Measurements from ENCODE around the gene NABP1.
"Not testable (repeated sequence)": the region's sequence is repeated elsewhere in the genome, so short reads cannot be mapped to it uniquely, and the experiment has no call there.

Gene NABP1, protein sequence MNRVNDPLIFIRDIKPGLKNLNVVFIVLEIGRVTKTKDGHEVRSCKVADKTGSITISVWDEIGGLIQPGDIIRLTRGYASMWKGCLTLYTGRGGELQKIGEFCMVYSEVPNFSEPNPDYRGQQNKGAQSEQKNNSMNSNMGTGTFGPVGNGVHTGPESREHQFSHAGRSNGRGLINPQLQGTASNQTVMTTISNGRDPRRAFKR

DNA sequence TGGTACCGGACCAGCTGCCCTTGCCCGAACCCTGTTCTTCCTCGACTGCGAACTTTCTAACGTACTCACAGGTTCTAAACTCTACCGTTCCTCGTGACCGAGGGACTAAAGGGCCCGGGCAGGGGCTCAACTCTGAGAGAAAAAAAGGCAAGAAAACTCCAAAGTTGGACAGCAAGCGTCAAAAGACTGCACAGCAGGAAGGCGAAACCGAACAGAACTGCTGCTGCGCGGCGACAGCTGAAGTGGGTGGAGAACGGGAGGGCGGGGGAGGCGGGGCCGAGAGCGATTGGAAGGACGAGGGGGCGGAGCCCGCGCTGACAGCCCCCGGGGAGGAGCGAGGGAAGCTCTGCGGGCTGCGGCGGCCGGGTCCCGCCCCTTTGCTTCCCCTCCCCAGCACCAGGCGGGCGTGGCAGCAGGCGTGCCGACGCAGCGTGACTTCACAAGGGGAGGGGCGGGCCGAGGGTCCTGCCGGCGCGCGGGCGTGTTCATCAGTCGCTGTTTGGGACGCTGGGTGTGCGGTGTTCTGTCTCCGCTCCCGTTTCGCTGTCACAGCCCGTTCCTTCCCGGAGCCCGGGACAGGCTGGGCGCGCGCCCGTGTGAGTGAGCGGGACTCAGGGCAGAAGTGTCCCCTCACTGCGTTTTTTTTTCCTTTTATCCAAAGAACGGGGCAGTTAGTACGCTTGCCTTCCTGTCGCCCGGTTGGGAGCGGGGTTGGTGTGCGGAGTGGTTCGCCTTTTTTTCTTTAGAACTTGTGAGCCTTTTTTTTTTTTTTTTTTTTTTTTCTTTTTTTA is at the start of gene NABP1:
Gene NABP1 (plus strand): TSS at position 491 of the 791 bp plus-strand sequence. CDS start 479 bp downstream, outside the sequence.
- peak; percentile 99 for DNase-seq

DNA sequence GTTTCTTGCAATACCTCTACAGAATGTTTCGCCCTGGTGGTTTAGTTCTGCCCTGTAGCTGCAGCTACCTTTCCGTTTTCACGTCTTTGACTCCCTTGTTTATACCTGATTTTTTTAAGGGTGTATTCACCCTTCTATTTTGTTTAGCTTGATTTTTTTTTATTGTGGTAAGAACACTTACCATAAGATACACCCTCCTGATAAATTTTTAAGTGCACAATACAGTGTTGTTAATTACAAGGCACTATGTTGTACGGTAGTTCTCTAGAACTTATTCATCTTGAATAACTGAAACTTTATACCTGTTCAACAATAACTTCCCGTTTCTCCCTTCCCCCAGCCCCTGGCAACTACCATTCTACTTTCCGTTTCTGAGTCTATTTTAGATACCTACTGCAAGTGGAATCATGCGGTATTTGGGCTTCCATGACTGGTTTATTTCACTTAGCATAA is 48.9 kb upstream of the NABP1 start:
- no peak for DNase-seq

DNA sequence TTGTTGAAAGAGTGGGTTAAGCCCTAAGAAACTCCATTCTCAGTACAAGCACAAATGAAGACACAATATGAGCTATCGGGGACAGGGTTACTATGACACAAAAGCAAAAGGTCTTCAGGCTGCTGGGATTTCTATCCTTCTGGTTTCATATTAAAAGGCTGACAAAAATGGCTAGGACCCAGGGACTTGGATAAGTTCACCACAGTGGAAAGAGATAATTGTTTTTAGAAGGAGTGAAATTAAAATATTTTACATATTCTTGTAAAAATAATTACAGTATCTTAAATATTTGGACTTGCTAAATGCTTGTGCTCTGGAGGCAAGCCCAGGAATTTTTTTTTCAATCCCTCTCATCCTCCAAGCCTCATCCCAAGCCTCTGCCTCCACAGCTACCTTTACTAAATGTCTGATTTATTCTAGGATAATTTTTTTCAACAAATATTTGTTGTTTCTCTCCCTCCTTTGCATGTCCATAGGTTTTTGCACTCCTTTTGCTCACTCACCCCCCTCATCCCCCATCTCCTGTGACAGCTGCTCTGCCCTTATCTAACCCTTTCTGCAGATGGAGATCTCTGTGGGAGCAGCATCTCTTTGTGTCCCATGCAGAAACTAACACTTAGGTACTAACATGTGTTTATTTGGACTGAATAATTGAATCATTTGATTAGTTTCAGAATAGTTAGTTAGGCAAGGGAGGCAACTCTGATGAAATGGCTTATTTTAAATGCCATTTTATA is 47.8 kb upstream of the NABP1 start:
- DNase-seq: no peak

DNA sequence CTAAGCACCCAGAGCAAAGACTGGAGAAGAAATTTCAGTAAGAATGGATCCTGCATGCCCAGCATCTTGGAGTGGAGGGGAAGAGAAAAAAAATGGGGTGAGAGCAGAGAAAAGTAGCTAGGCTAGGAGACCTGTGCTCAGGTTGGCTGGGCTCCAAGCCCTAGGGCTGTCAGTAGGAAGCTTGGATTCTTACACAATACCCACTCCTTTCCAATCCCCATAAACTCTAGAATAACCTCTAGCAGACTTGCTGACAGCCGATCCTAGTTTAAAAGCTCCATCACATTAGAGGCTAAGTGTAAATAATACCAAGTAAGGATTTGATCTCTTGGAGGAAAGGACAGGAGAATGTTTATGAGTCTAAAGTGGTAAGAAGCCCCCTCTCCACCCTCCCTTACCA is 46.2 kb upstream of the NABP1 start:
- DNase-seq: no peak

DNA sequence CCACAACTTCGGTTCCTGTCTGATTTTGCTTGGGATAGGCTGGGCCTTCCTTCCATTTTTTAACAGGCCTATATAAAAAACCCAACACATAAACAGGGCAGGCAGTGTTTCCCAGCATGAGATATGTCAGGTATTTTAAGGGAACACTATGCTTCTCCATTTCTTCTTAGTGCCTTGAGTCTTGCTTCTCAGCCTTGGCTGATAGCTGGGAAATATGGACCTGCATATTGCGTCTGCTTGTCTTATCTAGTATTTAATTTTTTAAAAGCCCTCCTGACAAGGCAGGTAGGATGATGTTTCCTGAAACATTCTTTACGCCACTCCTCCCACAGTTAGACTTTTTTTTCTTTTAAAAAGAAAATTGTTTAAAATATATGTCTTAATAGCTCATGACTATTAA is 45.5 kb upstream of the NABP1 start:
- no peak for DNase-seq

DNA sequence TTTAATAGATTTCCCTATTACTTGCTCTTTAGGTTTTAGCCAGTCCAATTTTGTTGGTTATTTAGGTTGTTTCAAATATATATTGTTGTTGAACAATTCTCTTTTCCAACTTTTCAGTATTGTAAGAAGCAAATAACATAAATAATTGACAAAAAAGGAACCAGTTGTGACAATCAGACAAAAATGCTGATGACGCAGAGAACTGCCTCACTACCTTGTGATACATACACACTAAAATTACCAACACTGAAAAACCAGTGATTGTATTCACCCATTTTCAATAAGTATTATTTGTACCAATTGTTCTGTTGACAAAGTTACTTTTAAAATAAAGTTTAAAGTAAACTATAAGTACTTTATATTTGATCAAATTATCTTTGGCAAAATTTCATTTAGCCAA is 43.1 kb upstream of the NABP1 start:
- DNase-seq: no peak

DNA sequence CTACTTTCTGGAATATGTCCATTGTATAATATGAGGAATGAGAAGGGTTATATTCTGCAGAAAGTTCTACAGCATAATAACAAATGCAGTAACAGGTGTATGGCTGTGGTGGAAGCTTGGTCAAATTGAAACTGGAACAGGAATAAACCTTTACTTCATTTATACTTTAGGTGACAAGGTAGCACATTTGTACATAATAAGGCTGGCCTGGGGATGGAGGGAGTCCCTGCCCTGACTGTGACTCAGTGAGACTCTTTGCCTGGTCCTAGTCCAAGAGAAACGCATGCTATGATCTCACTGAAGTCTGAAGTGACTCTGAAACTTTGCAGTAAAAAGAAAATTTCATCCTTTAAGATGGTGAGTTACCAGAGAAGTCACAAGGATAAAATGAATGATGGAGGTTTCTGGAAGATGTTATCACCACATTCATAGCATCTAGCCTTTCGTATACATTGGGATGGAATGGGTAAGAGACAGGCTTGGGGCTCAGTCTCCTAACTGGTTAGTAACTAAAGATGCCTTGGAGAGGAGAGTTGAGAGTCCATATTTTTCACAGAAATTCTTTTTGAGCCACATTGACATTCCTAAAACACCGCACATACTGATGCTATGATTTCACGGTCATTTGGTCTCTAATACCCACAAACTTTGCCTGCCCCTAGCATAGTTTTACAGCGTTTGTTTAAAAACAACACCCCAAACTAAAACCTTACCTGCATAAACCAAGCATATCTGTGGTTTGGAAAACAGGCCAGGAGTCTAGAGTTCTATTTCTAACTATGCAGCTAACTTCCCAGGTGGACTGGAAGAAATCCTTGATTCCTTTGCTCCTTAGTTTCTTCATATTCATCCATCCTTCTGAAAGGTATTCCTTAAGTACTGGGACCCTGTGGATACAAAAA is 42.4 kb upstream of the NABP1 start:
- peak; percentile 42 for DNase-seq

DNA sequence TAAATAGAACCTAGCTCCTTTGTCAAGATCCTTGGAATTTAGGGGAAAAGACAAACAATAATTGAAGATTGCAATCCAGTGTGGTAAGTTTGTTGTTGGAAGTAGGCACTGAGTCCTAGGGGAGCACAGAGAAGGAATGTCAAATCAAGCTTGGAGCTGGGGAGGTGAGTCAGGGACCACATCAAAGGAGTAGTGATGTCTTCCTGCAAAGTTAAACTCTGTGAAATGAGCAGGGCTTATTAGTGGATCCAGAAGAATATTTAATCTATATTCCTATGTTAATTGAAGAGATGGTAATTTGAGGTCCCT is 41.7 kb upstream of the NABP1 start:
- no peak for DNase-seq

DNA sequence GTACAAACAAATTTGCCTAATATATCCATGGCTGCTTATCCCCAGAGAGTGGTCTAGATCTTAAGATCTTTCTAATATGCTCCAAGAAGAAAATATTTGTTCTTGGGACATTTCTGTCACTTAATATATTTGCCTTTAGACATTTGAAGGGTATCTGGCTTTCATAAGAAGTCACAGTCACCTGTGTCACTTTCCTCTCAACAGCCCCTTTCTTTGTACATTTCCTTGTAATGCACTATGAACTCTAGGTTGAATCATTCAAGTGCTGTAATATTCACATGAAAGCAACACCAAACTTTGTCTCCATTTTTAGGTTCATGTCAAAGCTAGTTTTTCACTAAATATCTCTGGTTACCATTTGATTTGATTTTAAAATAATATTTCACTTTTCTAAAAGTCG is 41.4 kb upstream of the NABP1 start:
- no peak for DNase-seq

DNA sequence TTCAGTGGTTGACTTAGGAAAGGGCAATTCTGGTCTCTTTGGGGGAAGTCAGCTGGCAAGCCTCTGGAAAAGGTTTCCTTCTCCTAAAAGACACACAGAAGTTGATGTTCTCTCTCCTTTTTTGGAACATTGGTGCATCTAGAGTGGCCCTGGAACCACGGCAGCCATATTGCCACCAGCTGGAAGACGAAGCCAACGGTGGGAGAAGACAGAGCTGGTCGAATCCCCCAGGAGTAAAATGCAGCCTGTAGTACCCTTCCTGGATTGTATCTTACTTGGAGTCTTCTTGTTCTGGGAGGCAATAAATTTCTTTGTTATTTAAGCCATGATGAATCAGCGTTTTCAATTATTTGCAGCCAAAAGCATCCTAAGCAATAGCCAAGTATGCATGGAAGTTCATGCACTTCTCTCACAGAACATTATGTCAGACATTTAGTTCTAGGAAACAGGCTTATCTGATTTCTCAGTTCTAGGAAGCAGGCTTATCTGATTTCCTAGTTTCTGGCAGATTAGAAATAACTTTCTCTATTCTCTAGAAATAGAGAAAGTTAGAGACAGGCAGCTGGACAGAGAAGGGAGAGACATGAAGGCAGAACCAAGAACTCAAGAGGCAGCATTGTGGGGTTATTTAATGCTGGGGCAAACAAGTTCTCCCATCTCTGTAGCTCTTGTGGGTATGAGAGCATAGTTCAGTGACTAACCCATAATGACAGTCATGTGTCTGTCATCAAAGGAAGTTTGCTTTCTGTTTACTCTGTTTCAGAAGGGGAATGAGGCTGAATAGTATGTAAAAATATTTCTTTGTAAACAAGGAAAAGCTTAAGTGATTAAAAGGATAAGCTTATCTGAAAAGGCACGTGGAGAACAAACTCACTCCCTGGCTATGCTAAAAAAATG is 40.5 kb upstream of the NABP1 start:
- DNase-seq: peak; percentile 59

DNA sequence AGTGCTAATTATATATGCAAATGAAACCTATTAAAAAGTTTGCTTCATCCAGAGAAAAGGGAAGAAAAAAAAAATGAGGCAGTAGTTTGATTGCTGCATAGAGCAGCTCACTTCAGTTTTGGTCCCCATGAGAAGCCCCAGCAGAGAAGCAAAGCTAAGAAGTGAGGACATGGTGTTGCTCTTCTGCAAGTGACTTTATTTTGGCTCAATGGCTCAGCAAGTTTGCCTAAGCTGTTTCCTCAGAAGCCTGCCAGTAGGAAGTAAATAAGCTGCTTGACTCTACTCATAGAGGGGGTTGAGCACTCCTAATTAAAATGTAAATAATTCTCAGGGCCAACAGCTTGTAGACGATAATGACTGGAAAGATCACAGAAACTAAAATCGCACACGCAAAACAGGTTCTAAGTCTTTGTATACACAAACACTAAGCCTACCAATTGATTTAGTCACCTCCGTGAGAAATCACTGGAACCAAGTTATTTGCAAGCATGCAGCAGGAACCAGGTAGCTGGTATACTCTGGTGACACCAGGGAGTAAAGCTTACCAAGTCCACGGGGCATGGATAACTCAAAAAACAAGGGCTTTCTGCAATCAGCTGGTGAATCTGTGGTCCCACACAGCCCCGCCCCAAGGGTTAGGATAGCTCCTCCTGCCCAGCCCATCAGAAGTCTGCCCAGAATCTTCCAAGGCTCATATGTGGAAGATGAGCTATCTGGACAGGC is 39.7 kb upstream of the NABP1 start:
- DNase-seq: no peak

DNA sequence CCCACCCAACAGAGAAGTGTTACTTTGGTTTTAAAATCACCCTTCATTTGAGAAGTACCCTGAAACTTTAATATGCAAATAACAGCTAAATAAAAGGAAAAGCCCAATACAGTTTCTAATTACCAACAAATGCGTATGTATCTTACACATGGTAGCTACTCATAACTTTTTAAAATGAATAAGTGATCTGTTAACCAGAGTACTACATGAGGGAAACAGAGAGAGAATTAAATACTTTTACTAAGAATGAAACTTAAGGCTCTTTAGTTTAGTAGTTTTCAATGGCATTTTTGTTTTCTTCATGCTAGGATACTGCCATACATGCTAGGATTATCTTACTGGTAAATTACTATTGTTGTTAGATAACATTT is 39.1 kb upstream of the NABP1 start:
- DNase-seq: no peak

DNA sequence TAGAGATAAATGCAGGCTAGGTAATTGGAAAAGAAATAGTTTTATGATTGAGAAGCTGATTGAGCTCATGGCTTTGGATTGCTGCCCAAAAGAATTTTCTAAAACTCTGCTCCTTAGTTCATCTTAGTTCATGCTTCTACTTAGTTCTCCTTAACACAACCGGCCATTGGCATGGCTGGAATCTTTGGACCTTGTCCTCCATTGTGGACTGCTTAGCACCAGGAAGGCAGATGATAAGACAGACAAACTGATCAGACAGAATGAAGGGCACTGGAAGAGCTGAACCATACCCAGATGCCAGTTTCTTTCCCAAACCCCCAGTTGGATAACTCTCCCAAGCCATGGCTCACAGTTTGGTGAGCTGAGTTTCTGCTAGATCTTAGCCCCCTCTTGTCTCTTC is 36.3 kb upstream of the NABP1 start:
- no peak for DNase-seq

DNA sequence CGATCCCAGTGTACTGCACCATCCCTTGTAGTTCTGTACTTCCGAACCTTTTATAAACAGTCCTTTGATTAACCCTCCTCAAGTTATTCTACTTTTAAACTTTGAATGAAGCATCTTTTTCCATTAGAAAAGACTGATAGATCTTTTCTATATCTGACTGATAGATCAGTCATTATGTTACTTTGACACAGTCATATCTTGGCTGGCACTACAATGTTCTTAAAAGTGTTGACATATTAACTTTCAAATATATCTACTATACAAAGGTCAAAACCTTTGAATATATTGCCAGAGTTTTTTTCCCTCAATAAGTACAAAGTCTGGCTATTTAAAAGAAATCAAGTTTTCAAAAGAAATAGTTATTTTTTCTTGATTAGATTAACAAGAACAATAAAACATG is 35.4 kb upstream of the NABP1 start:
- DNase-seq: peak; percentile 40

DNA sequence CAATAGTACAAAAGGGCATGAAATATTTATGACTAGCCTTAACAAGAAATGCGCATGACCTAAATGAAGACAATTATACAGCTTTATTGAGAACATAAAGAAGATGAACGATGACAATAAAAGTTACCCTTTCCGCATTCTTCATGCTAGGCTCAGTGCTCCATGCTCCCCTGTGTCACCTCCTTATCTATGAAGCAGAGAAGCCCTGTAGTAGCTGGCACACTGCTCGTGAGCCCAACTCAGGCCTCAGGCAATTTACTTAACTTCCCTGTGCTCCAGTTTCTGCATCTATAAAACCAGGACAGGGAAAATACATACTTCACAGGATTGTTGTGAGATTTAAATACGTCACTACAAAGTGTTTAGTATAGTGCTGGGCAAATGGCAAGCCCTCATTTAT is 34.5 kb upstream of the NABP1 start:
- no peak for DNase-seq

DNA sequence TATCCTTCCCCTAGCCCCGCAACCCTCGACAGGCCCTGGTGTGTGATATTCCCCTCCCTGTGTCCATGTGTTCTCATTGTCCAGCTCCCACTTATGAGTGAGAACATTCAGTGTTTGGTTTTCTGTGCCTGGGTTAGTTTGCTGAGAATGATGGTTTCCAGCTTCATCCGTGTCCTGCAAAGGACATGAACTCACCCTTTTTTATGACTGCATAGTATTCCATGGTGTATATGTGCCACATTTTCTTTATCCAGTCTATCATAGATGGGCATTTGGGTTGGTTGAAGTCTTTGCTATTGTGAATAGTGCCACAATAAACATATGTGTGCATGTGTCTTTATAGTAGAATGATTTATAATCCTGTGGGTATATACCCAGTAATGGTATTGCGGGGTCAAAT is 33.3 kb upstream of the NABP1 start:
- not testable (repeated sequence) for DNase-seq

DNA sequence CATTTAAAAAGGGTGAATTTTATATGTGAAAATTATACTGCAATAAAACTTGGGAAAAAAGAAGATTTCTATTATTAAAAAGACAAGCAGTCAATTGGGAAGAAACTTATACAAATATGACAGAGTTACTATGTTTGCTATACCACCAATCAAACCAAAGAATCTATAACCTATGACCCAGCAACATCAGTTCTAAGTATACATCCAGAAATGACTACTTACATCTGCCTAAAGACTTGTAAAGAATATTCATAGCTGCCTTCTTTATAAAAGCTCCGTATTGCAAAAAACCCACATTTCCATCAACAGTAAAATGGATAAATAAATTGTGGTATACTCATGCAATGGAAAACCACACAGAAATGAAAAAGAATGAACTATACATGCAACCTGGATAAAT is 32.9 kb upstream of the NABP1 start:
- DNase-seq: no peak

DNA sequence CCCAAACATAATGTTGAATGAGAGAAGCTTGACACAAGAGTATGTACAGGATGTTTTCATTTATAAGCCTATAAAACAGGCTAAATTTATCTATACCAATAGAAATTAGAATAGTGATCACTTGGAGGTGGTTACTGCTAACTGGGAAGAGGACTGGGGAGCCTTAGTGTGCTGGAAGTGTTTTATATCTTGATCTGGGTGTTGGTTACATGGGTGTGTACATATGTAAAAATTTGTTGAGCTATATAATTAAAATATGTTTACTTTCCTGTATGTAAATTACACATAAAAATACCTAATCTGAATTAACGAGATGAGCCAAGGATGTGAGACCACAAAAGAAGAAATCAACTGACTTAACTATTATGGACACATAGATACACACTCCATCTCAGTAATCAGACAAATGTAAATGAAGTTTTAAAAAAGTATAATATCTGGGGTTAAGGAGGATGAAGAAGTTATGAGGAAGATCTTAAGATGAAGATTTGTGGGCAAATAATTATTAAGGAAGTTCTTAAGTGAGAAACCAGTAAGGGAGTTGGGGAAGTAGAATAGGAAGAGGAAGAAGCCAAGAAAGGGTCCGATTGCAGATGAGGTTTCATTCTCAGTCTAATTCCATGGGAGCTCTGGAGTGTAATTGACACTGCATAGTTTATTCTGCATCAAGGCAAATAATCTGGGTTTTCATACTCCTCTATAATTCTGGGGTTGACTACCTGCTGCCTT is 32.3 kb upstream of the NABP1 start:
- DNase-seq: no peak

DNA sequence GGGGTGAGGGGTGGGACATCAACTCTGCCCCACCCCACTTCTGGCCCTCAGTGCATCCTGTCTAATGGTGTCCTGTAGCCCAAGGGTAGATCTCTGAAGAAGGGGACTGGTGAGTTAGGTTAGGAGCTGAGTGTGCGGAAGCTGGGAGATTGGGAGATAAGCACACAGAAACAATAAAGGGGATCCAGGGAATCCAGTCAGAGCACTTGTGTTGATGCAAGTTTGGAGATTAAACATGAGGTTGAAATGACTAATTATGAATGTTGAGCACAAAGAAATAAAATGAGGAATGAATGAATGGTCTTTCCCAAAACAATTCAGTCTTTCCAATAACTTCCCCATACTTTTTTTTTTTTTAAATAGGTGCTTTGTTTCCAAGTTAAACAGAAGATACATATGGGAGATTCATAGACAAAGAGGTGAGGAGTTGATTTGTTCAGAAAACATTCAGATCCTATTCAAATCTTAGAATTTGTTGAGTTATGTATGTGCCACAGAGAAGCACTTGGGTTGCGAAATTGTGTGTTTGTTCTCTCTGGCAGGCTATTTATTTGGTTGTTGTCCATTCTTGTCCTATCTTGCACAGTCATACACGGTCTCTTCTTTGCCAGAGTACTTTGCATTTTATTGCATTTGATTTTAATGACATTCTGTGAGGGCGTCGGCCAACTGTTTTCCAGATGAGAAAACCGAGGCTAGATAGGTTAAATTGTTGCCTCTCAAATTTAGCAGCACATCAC is 31.6 kb upstream of the NABP1 start:
- no peak for DNase-seq

DNA sequence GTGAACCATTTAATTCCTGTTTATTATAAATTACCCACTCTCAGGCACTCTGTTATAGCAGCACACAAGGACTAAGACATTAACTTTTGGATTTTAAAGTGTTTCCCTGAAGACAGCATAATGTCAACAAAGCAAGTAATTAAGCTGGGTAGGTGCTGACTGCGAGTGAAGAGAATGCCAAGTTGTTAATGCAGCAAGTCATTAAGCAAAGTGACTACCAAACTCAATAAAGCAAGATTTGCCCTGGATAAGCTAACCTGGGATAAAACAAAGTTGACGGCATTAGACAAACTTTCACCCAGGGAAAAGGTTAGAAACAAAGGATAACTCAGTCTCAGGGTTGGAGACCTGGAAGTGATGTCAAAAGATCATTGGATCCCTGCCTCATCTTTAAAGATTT is 28.4 kb upstream of the NABP1 start:
- no peak for DNase-seq
